ENCODE data around the gene KIF19. TPM values are rescaled to one million over a fixed set of nuclear protein-coding genes. Genes with fewer than 3 reads are reported as not detected.

The KIF19 gene
- polyA plus RNA-seq, 6 donors from 2014 or later: not detected

DNA sequence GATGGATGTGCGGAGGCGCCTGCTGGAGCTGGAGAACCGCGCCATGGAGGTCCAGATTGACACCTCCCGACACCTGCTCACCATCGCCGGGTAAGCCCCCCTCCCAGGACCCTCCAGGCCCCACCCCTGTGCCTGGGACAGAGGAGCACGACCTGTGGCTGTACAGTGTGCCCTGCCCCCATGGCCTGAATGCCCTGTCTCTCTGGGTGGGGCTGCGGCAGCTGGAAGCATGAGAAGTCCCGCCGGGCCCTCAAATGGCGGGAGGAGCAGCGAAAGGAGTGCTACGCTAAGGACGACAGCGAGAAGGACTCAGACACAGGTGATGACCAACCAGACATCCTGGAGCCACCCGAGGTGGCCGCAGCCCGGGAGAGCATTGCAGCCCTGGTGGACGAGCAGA lies 24.5 kb downstream of the KIF19 start:
- H3K27me3 Mint-ChIP-seq: peaks cover 16 to 65% (median 62%) of the 10 kb centered on the region in 3 donors
- no peak overlapping the region for H3K27ac Mint-ChIP-seq
- H3K36me3 Mint-ChIP-seq: no peaks in the 10 kb centered on the region
- peaks cover 0 to 2% (median 0%) of the 10 kb centered on the region in 7 donors for H3K9me3 Mint-ChIP-seq
- peaks cover 0 to 6% (median 4%) of the 10 kb centered on the region in 3 donors for H3K4me1 Mint-ChIP-seq
- peak overlapping the region in 1 of 8 donors; percentile 35 for H3K4me3 Mint-ChIP-seq
- ATAC-seq (ENCODE audit: low read depth in 2 of 2) (no peak), DNase-seq (no peak)

DNA sequence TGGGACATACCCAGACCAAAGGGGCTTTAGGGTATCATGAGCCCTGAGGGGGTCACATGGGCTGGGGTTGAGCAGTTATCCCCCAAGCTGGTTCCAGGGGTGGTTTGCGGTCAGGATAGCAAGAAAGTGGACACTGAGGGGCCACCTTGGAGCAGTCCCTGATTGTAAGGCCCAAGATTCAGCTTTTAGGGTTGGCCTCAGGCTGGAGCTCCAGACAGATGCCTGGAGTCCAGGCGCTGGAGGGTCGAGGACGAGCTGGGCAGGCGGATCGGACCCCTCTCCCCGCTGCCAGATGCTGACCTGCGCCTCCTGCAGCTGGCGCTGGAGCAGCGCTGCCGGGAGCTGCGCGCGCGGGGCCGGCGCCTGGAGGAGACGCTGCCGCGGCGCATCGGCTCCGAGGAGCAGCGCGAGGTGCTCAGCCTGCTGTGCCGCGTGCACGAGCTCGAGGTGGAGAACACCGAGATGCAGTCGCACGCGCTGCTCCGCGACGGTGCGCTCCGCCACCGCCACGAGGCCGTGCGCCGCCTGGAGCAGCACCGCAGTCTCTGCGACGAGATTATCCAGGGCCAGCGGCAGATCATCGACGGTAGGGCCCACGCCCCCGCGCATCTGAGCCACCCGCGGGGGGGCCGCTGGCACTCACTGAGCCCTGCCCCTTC lies 25.7 kb downstream of the KIF19 start:
- Mint-ChIP-seq H3K27me3 (peaks cover 16 to 75% (median 68%) of the 10 kb centered on the region in 3 donors), H3K27ac (no peak overlapping the region), H3K4me1 (peaks cover 0 to 6% (median 4%) of the 10 kb centered on the region in 3 donors), H3K9me3 (peaks cover 0 to 2% (median 0%) of the 10 kb centered on the region in 7 donors), H3K36me3 (no peaks in the 10 kb centered on the region), H3K4me3 (no peak overlapping the region)
- ATAC-seq (ENCODE audit: low read depth in 2 of 2): no peak
- no peak for DNase-seq

DNA sequence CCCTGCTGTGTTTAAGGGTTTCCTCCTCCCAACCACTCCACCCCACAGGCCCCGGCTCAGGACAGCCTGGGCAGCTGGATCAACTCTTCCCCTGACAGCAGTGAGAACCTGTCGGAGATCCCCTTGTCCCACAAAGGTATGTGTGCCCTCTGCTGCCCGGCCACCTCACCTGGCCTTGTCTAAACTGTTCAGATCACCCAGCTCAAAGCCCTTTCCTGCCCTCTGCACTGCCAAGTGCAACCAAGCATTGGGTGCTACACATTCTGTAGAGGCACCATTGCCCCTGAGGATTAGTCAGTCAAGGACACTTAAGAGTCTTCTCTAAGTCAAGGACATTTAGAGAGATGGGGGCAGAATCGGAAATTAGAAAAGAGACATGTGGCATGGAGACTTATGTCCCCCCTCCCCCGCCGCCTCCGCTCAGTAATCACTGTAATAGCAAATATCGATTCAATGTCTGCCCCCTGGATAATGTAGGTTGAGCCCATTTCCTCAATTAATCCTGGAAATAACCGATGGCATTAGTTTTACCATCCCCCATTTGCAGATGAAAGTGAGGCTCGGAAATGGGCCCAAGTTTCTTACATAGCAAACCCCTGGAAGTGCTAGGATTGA lies 27.5 kb downstream of the KIF19 start:
- no peaks in the 10 kb centered on the region for H3K36me3 Mint-ChIP-seq
- peaks cover 17 to 77% (median 68%) of the 10 kb centered on the region in 3 donors for H3K27me3 Mint-ChIP-seq
- no peak overlapping the region for H3K27ac Mint-ChIP-seq
- DNase-seq (no peak), ATAC-seq (ENCODE audit: low read depth in 2 of 2) (no peak)
- H3K9me3 Mint-ChIP-seq: peaks cover 0 to 1% (median 0%) of the 10 kb centered on the region in 7 donors
- H3K4me3 Mint-ChIP-seq: peak overlapping the region in 1 of 8 donors; percentile 42
- H3K4me1 Mint-ChIP-seq: peaks cover 0 to 8% (median 6%) of the 10 kb centered on the region in 3 donors

DNA sequence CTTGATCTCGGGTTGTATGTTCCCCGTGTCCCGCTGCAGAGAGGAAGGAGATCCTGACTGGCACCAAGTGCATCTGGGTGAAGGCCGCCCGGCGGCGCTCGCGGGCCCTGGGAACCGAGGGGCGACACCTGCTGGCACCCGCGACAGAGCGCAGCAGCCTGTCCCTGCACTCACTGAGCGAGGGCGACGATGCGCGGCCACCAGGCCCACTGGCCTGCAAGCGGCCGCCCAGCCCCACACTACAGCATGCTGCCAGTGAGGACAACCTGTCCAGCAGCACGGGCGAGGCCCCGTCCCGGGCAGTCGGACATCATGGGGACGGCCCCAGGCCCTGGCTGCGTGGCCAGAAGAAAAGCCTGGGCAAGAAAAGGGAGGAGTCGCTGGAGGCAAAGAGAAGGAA lies 28.1 kb downstream of the KIF19 start:
- peaks cover 0 to 2% (median 0%) of the 10 kb centered on the region in 7 donors for H3K9me3 Mint-ChIP-seq
- H3K4me1 Mint-ChIP-seq: peaks cover 0 to 11% (median 6%) of the 10 kb centered on the region in 3 donors
- no peaks in the 10 kb centered on the region for H3K36me3 Mint-ChIP-seq
- DNase-seq (no peak), ATAC-seq (ENCODE audit: low read depth in 2 of 2) (peak; percentile 36 to 49)
- H3K4me3 Mint-ChIP-seq: peak overlapping the region in 1 of 8 donors; percentile 42
- peaks cover 20 to 78% (median 67%) of the 10 kb centered on the region in 3 donors for H3K27me3 Mint-ChIP-seq
- no peak overlapping the region for H3K27ac Mint-ChIP-seq

DNA sequence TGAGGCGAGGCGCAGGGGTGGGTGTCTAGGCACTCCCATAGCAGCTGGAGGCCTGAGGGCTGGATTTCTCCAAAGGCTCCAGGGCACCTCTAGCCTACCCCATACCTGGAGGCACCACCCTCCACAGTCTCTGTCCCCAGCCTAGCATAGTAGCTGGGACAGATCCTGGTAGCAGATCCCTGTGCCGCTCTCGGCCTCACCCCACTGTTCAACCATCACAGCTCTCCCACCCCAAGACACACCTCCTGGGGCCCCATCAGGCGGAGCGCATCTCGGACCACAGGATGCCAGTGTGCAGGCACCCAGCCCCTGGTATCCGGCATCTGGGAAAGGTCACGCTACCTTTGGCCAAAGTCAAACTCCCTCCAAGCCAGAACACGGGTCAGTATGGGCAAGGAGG lies 28.5 kb downstream of the KIF19 start:
- H3K27me3 Mint-ChIP-seq: peaks cover 20 to 82% (median 67%) of the 10 kb centered on the region in 3 donors
- H3K36me3 Mint-ChIP-seq: no peaks in the 10 kb centered on the region
- no peak for ATAC-seq (ENCODE audit: low read depth in 2 of 2)
- H3K27ac Mint-ChIP-seq: no peak overlapping the region
- peaks cover 0 to 2% (median 0%) of the 10 kb centered on the region in 7 donors for H3K9me3 Mint-ChIP-seq
- H3K4me1 Mint-ChIP-seq: peaks cover 0 to 11% (median 6%) of the 10 kb centered on the region in 3 donors
- DNase-seq: no peak
- no peak overlapping the region for H3K4me3 Mint-ChIP-seq

DNA sequence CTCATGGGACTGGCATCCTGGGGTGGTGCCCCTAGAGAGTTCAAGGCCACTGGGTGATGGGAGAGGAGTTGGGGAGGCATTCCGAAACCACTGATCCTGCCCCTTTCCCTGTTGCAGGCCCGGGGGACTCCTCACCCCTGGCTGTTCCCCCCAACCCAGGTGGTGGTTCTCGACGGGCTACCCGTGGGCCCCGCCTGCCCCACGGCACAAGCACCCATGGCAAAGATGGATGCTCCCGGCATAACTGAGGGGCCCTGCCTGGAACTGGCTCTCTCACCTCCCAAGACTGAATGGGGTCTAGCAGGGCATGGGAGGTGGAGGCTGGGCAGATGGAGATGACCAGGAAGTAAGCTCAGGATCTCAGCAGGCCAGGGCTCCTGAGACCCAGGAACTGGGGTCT lies 29.0 kb downstream of the KIF19 start:
- peaks cover 18 to 84% (median 64%) of the 10 kb centered on the region in 3 donors for H3K27me3 Mint-ChIP-seq
- H3K36me3 Mint-ChIP-seq: no peaks in the 10 kb centered on the region
- H3K9me3 Mint-ChIP-seq: peaks cover 0 to 2% (median 0%) of the 10 kb centered on the region in 7 donors
- H3K27ac Mint-ChIP-seq: no peak overlapping the region
- ATAC-seq (ENCODE audit: low read depth in 2 of 2) (no peak), DNase-seq (no peak)
- peaks cover 0 to 11% (median 6%) of the 10 kb centered on the region in 3 donors for H3K4me1 Mint-ChIP-seq
- H3K4me3 Mint-ChIP-seq: no peak overlapping the region

DNA sequence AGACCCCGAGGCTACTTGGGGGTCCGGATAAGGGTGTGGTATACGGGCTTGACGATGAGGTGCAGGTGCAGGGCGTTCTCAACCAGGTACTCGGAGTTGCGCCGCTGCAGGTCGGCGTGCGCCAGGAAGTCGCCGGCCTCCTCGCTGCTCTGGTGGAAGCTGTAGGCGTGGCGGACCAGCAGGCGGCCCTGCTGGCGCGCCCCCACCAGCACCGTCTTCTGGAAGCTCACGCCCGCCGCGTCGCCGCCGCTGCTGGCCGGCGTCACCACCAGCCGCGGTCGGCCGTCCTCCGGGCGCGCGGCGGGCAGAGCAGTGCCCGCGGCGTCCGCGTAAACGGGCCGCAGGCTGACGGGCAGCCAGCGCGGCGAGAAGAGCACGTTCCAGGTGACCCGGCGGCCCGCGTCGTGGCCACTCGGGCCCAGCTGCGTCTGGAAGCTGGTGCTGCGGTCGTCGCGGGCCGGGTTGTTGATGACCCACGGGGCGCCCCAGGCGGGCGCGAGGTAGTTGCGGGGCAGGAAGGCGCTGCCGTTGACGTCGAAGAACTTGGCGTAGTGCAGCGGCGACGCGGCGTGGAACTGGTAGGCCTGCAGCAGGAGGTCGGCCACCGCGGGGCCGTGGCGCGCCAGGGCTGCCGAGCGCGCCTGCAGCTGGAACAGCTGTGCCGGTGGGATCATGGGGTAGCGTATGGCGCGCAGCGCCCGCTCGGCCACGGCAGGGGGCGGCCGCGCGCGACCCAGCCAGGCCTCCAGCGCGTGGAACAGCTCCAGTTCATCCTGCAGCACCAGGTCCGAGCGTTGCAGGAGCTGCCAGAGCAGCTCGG lies 30.8 kb downstream of the KIF19 start:
- DNase-seq: no peak
- Mint-ChIP-seq H3K4me1 (peaks cover 0 to 13% (median 6%) of the 10 kb centered on the region in 3 donors), H3K9me3 (peaks cover 0 to 2% (median 0%) of the 10 kb centered on the region in 7 donors), H3K27ac (no peak overlapping the region), H3K27me3 (peaks cover 31 to 92% (median 73%) of the 10 kb centered on the region in 3 donors), H3K36me3 (no peaks in the 10 kb centered on the region), H3K4me3 (peak overlapping the region in 1 of 8 donors; percentile 32)
- ATAC-seq (ENCODE audit: low read depth in 2 of 2): no peak

DNA sequence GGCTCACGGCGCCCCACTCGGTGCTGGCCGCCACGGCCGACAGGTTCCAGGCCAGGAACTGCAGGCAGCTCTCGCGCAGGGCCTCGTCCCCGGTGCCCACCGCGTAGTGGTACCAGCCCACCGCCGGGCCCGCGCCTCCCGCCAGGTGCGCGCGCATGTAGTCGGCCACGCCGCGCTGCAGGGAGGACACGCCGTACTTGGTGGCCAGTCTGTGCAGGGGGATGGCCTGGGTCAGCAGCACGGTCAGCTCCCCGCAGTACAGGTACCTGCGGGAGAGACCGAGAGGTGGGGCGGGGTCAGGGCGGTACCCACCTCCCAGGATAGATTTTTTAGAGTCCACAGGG lies 31.4 kb downstream of the KIF19 start:
- Mint-ChIP-seq H3K4me3 (no peak overlapping the region), H3K4me1 (peaks cover 0 to 13% (median 6%) of the 10 kb centered on the region in 3 donors), H3K36me3 (no peaks in the 10 kb centered on the region), H3K27me3 (peaks cover 31 to 92% (median 79%) of the 10 kb centered on the region in 3 donors), H3K9me3 (peaks cover 0 to 2% (median 0%) of the 10 kb centered on the region in 7 donors), H3K27ac (no peak overlapping the region)
- no peak for ATAC-seq (ENCODE audit: low read depth in 2 of 2)
- DNase-seq: no peak

DNA sequence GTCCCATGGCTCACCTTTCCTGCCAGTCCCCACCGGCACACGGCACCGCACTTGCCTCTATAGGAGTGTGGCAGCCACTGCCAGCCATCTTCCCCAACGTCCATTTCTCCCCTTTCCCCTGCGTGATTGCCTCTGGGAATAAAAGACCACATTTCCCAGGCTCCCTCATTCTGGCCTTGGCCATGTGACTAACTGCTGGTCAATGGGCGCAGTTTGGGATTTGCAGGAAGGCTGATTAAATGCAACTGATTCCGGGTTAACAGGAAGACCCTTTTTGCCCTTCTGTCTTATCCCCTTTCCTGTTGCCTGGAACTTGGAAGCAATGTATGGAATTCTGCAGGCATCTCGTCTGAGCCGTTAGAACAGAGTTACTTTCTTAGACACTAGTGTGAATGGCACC lies 32.7 kb downstream of the KIF19 start:
- peaks cover 26 to 89% (median 76%) of the 10 kb centered on the region in 3 donors for H3K27me3 Mint-ChIP-seq

DNA sequence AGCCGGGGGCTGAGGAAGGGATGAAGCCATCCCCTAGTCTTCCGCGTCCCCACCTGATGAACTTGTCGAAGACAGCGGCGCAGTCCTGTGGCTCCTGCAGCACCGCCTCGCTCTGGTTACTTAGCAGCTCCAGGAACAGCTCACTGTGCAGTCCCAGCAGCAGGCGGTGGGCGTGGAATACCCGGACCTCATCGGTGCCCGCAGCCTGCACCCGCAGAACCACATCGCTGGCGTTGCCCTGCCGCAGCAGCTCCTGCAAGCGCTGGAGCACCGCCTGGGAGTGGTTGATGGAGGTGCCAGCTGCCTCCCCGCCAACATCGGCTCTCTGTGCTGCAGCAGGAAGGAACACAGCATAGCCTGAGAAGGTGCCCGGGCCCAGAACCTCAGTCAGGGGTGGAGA lies 33.9 kb downstream of the KIF19 start:
- DNase-seq: no peak
- H3K27me3 Mint-ChIP-seq: peaks cover 26 to 78% (median 72%) of the 10 kb centered on the region in 3 donors
- H3K4me1 Mint-ChIP-seq: peaks cover 0 to 9% (median 0%) of the 10 kb centered on the region in 3 donors
- H3K4me3 Mint-ChIP-seq: no peak overlapping the region
- H3K9me3 Mint-ChIP-seq: peaks cover 0 to 2% (median 0%) of the 10 kb centered on the region in 7 donors
- no peak overlapping the region for H3K27ac Mint-ChIP-seq
- no peak for ATAC-seq (ENCODE audit: low read depth in 2 of 2)
- H3K36me3 Mint-ChIP-seq: no peaks in the 10 kb centered on the region

More for the DNA sequence above, 32.7 kb downstream of the KIF19 start:
- ATAC-seq (ENCODE audit: low read depth in 2 of 2) (no peak), DNase-seq (no peak)
- Mint-ChIP-seq H3K9me3 (peaks cover 0 to 2% (median 0%) of the 10 kb centered on the region in 7 donors), H3K4me3 (peak overlapping the region in 1 of 8 donors; percentile 66), H3K36me3 (no peaks in the 10 kb centered on the region), H3K4me1 (peaks cover 0 to 11% (median 6%) of the 10 kb centered on the region in 3 donors), H3K27ac (no peak overlapping the region)

DNA sequence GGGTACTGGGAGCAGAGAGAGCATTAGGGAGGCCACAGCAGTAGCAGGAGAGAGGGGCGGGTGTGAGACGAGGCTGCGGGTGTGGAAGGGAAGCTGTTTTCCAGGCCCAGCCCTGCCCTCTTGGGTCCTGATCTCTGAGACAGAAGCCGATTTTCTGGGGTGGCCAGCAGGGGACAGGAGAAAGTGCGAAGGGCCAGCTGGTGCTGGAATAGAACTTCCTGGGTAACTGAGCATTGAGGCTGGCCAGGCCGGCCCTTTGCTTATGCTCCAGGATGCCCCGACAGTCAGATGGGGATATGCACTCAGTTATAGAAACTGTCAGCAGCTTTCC lies 34.8 kb downstream of the KIF19 start:
- Mint-ChIP-seq H3K4me3 (no peak overlapping the region), H3K27me3 (peaks cover 31 to 75% (median 62%) of the 10 kb centered on the region in 3 donors), H3K9me3 (peaks cover 0 to 2% (median 0%) of the 10 kb centered on the region in 7 donors), H3K27ac (no peak overlapping the region), H3K36me3 (no peaks in the 10 kb centered on the region), H3K4me1 (peaks cover 0 to 9% (median 0%) of the 10 kb centered on the region in 3 donors)
- ATAC-seq (ENCODE audit: low read depth in 2 of 2) (no peak), DNase-seq (no peak)

DNA sequence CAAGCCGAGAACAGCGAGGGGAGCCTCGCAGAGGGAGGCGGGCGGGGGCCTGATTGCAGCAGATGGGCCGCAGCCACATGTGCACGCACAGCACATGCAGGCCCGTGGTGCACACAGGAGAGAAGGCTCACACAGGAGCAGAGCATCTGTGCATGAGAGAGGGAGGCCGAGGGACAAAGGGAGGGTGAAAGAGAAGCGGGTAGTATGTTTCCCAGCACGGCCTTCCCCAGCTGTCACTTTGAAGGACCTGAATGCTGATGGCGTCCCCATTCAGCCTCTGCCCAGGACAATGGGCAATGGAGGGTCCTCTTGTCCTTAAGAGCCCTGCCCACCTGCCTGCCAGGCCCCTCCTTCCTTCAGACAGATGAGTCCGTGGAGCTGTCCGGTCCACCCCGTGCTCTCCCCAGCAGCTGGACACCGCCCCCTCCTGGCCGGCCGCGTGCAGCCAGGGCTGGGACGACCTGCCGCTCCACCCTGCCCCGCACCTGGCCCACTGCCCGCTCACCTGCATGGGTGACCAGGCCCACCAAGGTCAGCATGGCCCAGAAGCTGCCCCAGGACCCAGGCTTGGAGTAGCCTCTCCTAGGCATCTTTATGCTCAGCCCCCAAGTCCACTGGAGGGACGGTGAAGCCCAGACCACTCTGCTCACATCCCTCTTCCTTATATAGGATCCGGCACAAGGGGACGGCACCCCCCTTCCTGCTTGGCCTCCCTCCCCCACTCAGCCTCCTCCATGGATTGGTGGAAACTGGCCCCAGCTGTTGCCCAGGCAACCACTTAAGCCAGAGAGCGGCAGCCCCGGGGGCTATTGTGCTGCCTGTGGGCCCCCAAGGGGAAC lies 35.4 kb downstream of the KIF19 start, which contains the start of gene BTBD17:
BTBD17 (minus strand) TSS at position 639 of the 839 bp plus-strand sequence; CDS start at position 590, 49 bp downstream.
- peaks cover 0 to 9% (median 0%) of the 10 kb centered on the region in 3 donors for H3K4me1 Mint-ChIP-seq
- no peaks in the 10 kb centered on the region for H3K36me3 Mint-ChIP-seq
- H3K27ac Mint-ChIP-seq: no peak within 1 kb of the TSS
- DNase-seq (no peak), ATAC-seq (ENCODE audit: low read depth in 2 of 2) (peak in 1 of 2 donors; percentile 37)
- peaks cover 0 to 2% (median 0%) of the 10 kb centered on the region in 7 donors for H3K9me3 Mint-ChIP-seq
- no peak within 1 kb of the TSS for H3K4me3 Mint-ChIP-seq
- peaks cover 31 to 74% (median 59%) of the 10 kb centered on the region in 3 donors for H3K27me3 Mint-ChIP-seq

All from naive B cell (primary cell).